Prostate gland (tissue), 2 donors: ENCODE data around the gene CDC42BPB. TPM values are rescaled to one million over a fixed set of nuclear protein-coding genes. Genes with fewer than 3 reads are reported as not detected.
A peak's percentile ranks its signal among the peaks of the same experiment; 100 is the strongest.

Experiments used
- DNase-seq: peaks from one replicate; pipeline ENCODE4 v3.0.0-alpha.2; 2019; ENCODE audit warnings: low spot score
- H3K27ac ChIP-seq, 2 donors: fragments of 200-600 bp; sonication (generic); 2 replicates each; pipeline ENCODE4 v1.5.1; 2017 to 2019
- H3K27me3 ChIP-seq: fragments of 200-600 bp; sonication (generic); replicated peaks from 2 replicates; pipeline ENCODE4 v1.5.1; 2019; ENCODE audit not compliant: insufficient read depth
- H3K36me3 ChIP-seq, 2 donors: fragments of 200-600 bp; sonication (generic); 1 replicate in 1 of 2; 2 replicates in 1 of 2; pipeline versions ENCODE4 v1.5.1 to v1.8.1; 2017 to 2019
- H3K4me1 ChIP-seq: fragments of 200-600 bp; sonication (generic); replicated peaks from 2 replicates; pipeline ENCODE4 v1.5.1; 2019
- H3K4me3 ChIP-seq, 2 donors: fragments of 200-600 bp; sonication (generic); 2 replicates each; pipeline ENCODE4 v1.5.1; 2017 to 2019
- H3K9me3 ChIP-seq: fragments of 200-600 bp; sonication (generic); 2 replicates; pipeline ENCODE4 v1.5.1; 2017
- CTCF ChIP-seq, 4 experiments: fragments of 200-600 bp in 2 of 4; fragments of 450-650 bp in 2 of 4; sonication (generic) in 2 of 4; IDR thresholded peaks; 1 replicate in 3 of 4; 2 replicates in 1 of 4; pipeline ENCODE4 v1.5.1; 2016 to 2019; ENCODE audit warnings: antibody characterized with exemption in 4 of 4, mild to moderate bottlenecking in 2 of 4, moderate library complexity in 2 of 4
- POLR2A ChIP-seq: fragments of 450-650 bp; IDR thresholded peaks from one replicate; pipeline ENCODE4 v1.6.1; 2016; ENCODE audit warnings: antibody characterized with exemption, mild to moderate bottlenecking
- POLR2AphosphoS5 ChIP-seq: sonication (generic); formaldehyde crosslinking; IDR thresholded peaks from one replicate; pipeline ENCODE4 v1.6.1; 2017; ENCODE audit warnings: antibody characterized with exemption
- WGBS: methylation state at CpG from one replicate; pipeline ENCODE4 v1.1.5; 2018; 5-methylcytosine and 5-hydroxymethylcytosine counted together
- intact Hi-C: fragments of 100-400 bp; cut with DNase I; formaldehyde crosslinking; loops from one replicate; pipeline ENCODE4 v1.14.2; 2022
- total RNA-seq, 2 donors: library from RNA; depleted of rRNA; stranded (reverse); fragments of >200 nt; gene quantifications; one replicate each; pipeline ENCODE4 v1.1.0, GENCODE V29; 2016

CDC42BPB gene
- total RNA-seq, 2 donors from 2014 or later: 78.9 to 172 TPM

- H3K4me1 ChIP-seq: peaks cover 21% of the 10 kb centered on the region
- no peaks in the 10 kb centered on the region for H3K9me3 ChIP-seq
- 34% methylated on average over 6 of the region's 6 CpGs for WGBS
- peak overlapping the region; percentile 0 to 25 for H3K27ac ChIP-seq
- H3K4me3 ChIP-seq: no peak overlapping the region
- no peaks in the 10 kb centered on the region for H3K36me3 ChIP-seq
- DNase-seq: no peak
- TF ChIP-seq POLR2AphosphoS5: no peak
- no peak for TF ChIP-seq CTCF (IDR thresholded peaks at IDR 0.05)
- TF ChIP-seq POLR2A: no peak
- H3K27me3 ChIP-seq: no peaks in the 10 kb centered on the region
- intact Hi-C loops: no loop called here
Observed at GRCh38 chr14:103031566-103031911, 25.8 kb downstream of the CDC42BPB start.

GRCh38 chr14:103030741-103031565, 26.4 kb downstream of the CDC42BPB start:
- intact Hi-C loops: no loop called here
- Histone ChIP-seq H3K9me3 (no peaks in the 10 kb centered on the region), H3K36me3 (no peaks in the 10 kb centered on the region), H3K27me3 (no peaks in the 10 kb centered on the region), H3K4me1 (peaks cover 21% of the 10 kb centered on the region), H3K27ac (peak overlapping the region; percentile 0 to 25), H3K4me3 (no peak overlapping the region)
- peak; percentile 71 for TF ChIP-seq POLR2AphosphoS5
- no peak for TF ChIP-seq POLR2A
- no peak for TF ChIP-seq CTCF (IDR thresholded peaks at IDR 0.05)
- no peak for DNase-seq
- WGBS: 46% methylated on average over 13 of the region's 13 CpGs

- no peaks in the 10 kb centered on the region for H3K27me3 ChIP-seq
- H3K36me3 ChIP-seq: no peaks in the 10 kb centered on the region
- no peak for TF ChIP-seq POLR2AphosphoS5
- TF ChIP-seq POLR2A: no peak
- TF ChIP-seq CTCF (IDR thresholded peaks at IDR 0.05): no peak
- 96% methylated on average over 9 of the region's 9 CpGs for WGBS
- H3K27ac ChIP-seq: no peak overlapping the region
- intact Hi-C loops: no loop called here
- no peak overlapping the region for H3K4me3 ChIP-seq
- H3K4me1 ChIP-seq: peaks cover 21% of the 10 kb centered on the region
- no peaks in the 10 kb centered on the region for H3K9me3 ChIP-seq
- DNase-seq: no peak
Observed at GRCh38 chr14:103029936-103030335, 27.4 kb downstream of the CDC42BPB start.

GRCh38 chr14:103028772-103029171, 28.6 kb downstream of the CDC42BPB start:
- no peak overlapping the region for H3K4me3 ChIP-seq
- no peak overlapping the region for H3K27ac ChIP-seq
- no peak for DNase-seq
- intact Hi-C loops: no loop called here
- no peaks in the 10 kb centered on the region for H3K27me3 ChIP-seq
- no peak for TF ChIP-seq POLR2AphosphoS5
- no peak for TF ChIP-seq POLR2A
- TF ChIP-seq CTCF (IDR thresholded peaks at IDR 0.05): no peak
- H3K36me3 ChIP-seq: no peaks in the 10 kb centered on the region
- H3K9me3 ChIP-seq: no peaks in the 10 kb centered on the region
- peaks cover 17% of the 10 kb centered on the region for H3K4me1 ChIP-seq

- Histone ChIP-seq H3K4me1 (peaks cover 12% of the 10 kb centered on the region), H3K27me3 (no peaks in the 10 kb centered on the region), H3K4me3 (no peak overlapping the region), H3K36me3 (no peaks in the 10 kb centered on the region), H3K9me3 (no peaks in the 10 kb centered on the region), H3K27ac (no peak overlapping the region)
- WGBS: 80% methylated on average over 11 of the region's 11 CpGs
- intact Hi-C loops: no loop called here
- no peak for DNase-seq
- TF ChIP-seq POLR2AphosphoS5 (no peak), POLR2A (no peak), CTCF (IDR thresholded peaks at IDR 0.05) (no peak)
Observed at GRCh38 chr14:103028161-103028767, 29.1 kb downstream of the CDC42BPB start.
